OCI-LY1 (cell line): ENCODE measurements around the gene OR6B2.

ENCODE experiments used
- H2AFZ ChIP-seq: fragments of 200-600 bp; sonication (generic), shearing (Covaris generic); 2 replicates; pipeline ENCODE4 v1.6.0; 2014; ENCODE audit warnings: antibody characterized with exemption, mild to moderate bottlenecking, low read length
- H3F3A ChIP-seq: fragments of 200-600 bp; sonication (generic), shearing (Covaris generic); 2 replicates; pipeline ENCODE4 v1.6.0; 2014; ENCODE audit warnings: mild to moderate bottlenecking, antibody characterized with exemption, low read length, moderate library complexity; ENCODE audit not compliant: insufficient read depth
- H3K27ac ChIP-seq: fragments of 200-600 bp; sonication (generic); 2 replicates; pipeline ENCODE4 v1.5.1; 2014; ENCODE audit warnings: low read length, mixed run types, mild to moderate bottlenecking, low read depth; ENCODE audit not compliant: poor library complexity, severe bottlenecking
- H3K27me3 ChIP-seq: fragments of 200-600 bp; sonication (generic); 2 replicates; pipeline ENCODE4 v1.6.0; 2014; ENCODE audit warnings: antibody characterized with exemption, mild to moderate bottlenecking, low read length, moderate library complexity; ENCODE audit not compliant: insufficient read depth
- H3K36me3 ChIP-seq: fragments of 200-600 bp; sonication (generic); 2 replicates; pipeline ENCODE4 v1.6.1; 2014; ENCODE audit warnings: mild to moderate bottlenecking, antibody characterized with exemption, low read length, moderate library complexity, mixed read lengths; ENCODE audit not compliant: insufficient read depth
- H3K4me1 ChIP-seq: fragments of 200-600 bp; sonication (generic); 2 replicates; pipeline ENCODE4 v1.5.1; 2014; ENCODE audit warnings: mild to moderate bottlenecking, low read length, moderate library complexity; ENCODE audit not compliant: insufficient read depth, severe bottlenecking
- H3K4me2 ChIP-seq: fragments of 200-600 bp; sonication (generic), shearing (Covaris generic); 2 replicates; pipeline ENCODE4 v1.6.1; 2014; ENCODE audit warnings: low read length
- H3K4me3 ChIP-seq: fragments of 200-600 bp; sonication (generic); 2 replicates; pipeline ENCODE4 v1.5.1; 2014; ENCODE audit warnings: low read length, low read depth, mild to moderate bottlenecking, mixed read lengths; ENCODE audit not compliant: poor library complexity, severe bottlenecking
- H3K79me2 ChIP-seq: fragments of 200-600 bp; shearing (Covaris generic); 2 replicates; pipeline ENCODE4 v1.6.1; 2016; ENCODE audit warnings: mixed run types, low read length, mixed read lengths; ENCODE audit not compliant: insufficient read depth
- H3K9ac ChIP-seq: fragments of 200-600 bp; sonication (generic), shearing (Covaris generic); 2 replicates; pipeline ENCODE4 v1.6.1; 2014; ENCODE audit warnings: mild to moderate bottlenecking, low read length, mixed read lengths
- H3K9me2 ChIP-seq: fragments of 200-600 bp; sonication (generic), shearing (Covaris generic); 2 replicates; pipeline ENCODE4 v1.6.1; 2014; ENCODE audit warnings: low read depth, mild to moderate bottlenecking, low read length, mixed read lengths
- H3K9me3 ChIP-seq: fragments of 200-600 bp; shearing (Covaris generic); 2 replicates; pipeline ENCODE4 v1.6.1; 2014; ENCODE audit warnings: low read length, mixed read lengths
- H4K20me1 ChIP-seq: fragments of 200-600 bp; sonication (generic), shearing (Covaris generic); 2 replicates; pipeline ENCODE4 v1.6.0; 2016; ENCODE audit warnings: mild to moderate bottlenecking, low read length; ENCODE audit not compliant: insufficient read depth
- EZH2 ChIP-seq: fragments of 200-600 bp; sonication (generic), shearing (Covaris generic); IDR thresholded peaks from 2 replicates; pipeline ENCODE4 v1.8.0; 2017; ENCODE audit warnings: borderline replicate concordance, mixed run types, mild to moderate bottlenecking, antibody characterized with exemption, low read length, moderate library complexity, mixed read lengths
- TF ChIP-seq, protein P1 (sequence below): fragments of 200-600 bp; sonication (generic), shearing (Covaris generic); IDR thresholded peaks from 2 replicates; pipeline ENCODE4 v1.5.1; 2017; ENCODE audit warnings: mild to moderate bottlenecking, antibody characterized with exemption, low read length, moderate library complexity, mixed read lengths

OR6B2 gene

DNA sequence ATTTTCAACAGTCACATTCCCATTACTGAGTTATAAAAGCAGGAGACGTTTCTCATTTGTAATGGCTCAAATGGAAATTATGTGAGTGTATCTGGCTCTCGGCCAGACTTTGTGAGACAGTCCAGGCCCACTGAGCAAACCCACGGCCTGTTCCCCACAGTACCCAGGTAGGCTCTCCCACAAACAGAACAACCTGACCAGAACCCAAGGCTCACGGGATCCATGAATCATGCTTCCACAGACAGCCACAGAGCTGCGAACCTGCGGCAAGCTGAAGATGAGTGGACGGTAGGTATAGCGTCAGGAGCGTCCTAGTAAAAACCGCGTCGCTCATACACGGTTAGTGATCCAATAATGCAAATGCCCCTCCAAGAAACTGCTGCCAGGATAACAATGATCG is 39.3 kb downstream of the OR6B2 start:
- H3K36me3 ChIP-seq, result peaks cover 58% of the 10 kb centered on the region
- H3K79me2 ChIP-seq, result no peaks in the 10 kb centered on the region
- H3K4me2 ChIP-seq, result no peak overlapping the region
- H3K9me3 ChIP-seq, result peaks cover 3% of the 10 kb centered on the region; the same call in 1 of the 2 replicates
- no peak overlapping the region for H3K4me3 ChIP-seq
- no peaks in the 10 kb centered on the region for H3K4me1 ChIP-seq
- no peak overlapping the region for H2AFZ ChIP-seq
- no peaks in the 10 kb centered on the region for H3F3A ChIP-seq
- H3K27ac ChIP-seq, result no peak overlapping the region
- no peaks in the 10 kb centered on the region for H3K27me3 ChIP-seq
- H3K9me2 ChIP-seq, result no peaks in the 10 kb centered on the region
- no peak overlapping the region for H3K9ac ChIP-seq
- no peaks in the 10 kb centered on the region for H4K20me1 ChIP-seq
- no peak for TF ChIP-seq EZH2
- TF ChIP-seq, protein P1, sequence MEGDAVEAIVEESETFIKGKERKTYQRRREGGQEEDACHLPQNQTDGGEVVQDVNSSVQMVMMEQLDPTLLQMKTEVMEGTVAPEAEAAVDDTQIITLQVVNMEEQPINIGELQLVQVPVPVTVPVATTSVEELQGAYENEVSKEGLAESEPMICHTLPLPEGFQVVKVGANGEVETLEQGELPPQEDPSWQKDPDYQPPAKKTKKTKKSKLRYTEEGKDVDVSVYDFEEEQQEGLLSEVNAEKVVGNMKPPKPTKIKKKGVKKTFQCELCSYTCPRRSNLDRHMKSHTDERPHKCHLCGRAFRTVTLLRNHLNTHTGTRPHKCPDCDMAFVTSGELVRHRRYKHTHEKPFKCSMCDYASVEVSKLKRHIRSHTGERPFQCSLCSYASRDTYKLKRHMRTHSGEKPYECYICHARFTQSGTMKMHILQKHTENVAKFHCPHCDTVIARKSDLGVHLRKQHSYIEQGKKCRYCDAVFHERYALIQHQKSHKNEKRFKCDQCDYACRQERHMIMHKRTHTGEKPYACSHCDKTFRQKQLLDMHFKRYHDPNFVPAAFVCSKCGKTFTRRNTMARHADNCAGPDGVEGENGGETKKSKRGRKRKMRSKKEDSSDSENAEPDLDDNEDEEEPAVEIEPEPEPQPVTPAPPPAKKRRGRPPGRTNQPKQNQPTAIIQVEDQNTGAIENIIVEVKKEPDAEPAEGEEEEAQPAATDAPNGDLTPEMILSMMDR, result no peak

DNA sequence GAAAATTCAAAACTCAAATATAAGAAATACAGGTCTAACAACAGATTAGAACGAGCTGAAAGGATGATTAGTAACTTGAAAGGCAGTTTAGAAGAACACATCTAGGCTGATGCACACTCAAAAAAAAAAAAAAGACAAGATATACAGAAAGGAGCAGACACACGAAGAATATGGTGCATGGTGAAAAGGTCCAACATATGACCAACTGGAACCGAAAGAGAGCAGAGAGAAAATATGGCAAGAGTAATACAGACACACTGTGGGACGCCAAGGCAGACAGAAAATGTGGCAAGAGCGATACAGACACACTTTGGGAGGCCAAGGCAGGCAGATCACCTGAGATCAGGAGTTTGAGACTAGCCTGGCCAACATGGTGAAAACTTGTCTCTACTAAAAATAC is 44.9 kb downstream of the OR6B2 start:
- Histone ChIP-seq H3K27ac (no peak overlapping the region), H3K4me3 (no peak overlapping the region), H3K9me2 (no peaks in the 10 kb centered on the region), H3F3A (no peaks in the 10 kb centered on the region), H3K4me2 (no peak overlapping the region), H3K9ac (no peak overlapping the region), H3K36me3 (peaks cover 92% of the 10 kb centered on the region), H3K27me3 (no peaks in the 10 kb centered on the region), H3K9me3 (peaks cover 3% of the 10 kb centered on the region; the same call in 1 of the 2 replicates), H3K79me2 (no peaks in the 10 kb centered on the region), H4K20me1 (no peaks in the 10 kb centered on the region), H3K4me1 (no peaks in the 10 kb centered on the region), H2AFZ (no peak overlapping the region)
- TF ChIP-seq, protein P1, result no peak
- TF ChIP-seq EZH2, result no peak

DNA sequence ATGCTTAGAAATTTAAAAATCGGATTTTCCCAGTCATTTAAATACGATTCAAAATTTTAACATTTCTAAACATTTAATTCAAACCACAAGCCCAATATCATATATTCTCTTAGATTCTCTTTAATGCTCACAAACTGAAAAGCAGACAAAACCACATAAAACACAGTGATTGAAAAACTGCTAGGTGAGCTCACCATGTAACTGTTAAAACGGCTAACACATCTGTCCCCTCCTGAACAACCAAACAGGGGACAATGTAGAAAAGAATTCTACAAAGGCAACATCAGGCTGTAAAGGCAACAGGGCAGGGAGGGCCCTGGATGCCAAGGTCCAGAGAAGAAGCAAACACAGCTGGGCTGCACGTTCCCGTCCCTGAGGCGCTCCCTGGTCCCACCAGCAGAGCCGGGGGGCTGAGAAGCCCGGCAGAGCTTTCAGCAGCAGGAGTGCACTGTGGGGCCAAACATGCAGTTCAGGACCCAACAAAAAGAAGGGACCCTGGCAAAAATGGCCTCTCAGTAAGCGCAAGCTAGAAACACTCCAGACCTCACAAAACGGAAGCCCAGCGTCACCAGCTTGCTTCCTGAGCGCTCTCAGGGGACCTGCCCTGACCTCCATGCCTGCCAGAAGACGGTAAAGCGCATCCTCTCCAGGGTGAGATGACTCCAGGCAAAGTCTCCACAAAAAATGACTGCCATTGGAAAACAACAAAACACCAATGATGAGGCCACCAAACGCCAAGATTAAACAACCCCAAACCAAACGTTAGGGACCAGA is 45.6 kb downstream of the OR6B2 start:
- Histone ChIP-seq H3K27ac (no peak overlapping the region), H3K27me3 (no peaks in the 10 kb centered on the region), H3K79me2 (no peaks in the 10 kb centered on the region), H3K9ac (no peak overlapping the region), H4K20me1 (no peaks in the 10 kb centered on the region), H3K36me3 (peaks cover 84% of the 10 kb centered on the region), H3K4me3 (no peak overlapping the region), H3K9me3 (peaks cover 3% of the 10 kb centered on the region; the same call in 1 of the 2 replicates), H3F3A (no peaks in the 10 kb centered on the region), H3K9me2 (no peaks in the 10 kb centered on the region), H3K4me2 (no peak overlapping the region), H3K4me1 (no peaks in the 10 kb centered on the region), H2AFZ (no peak overlapping the region)
- TF ChIP-seq EZH2, result no peak
- TF ChIP-seq, protein P1, result no peak
